ENCODE measurements around the gene MTCL3.

Gene MTCL3

GRCh38 chr6:127503022-127503421, 16.1 kb downstream of the MTCL3 start:
- Histone ChIP-seq H4K5ac (ENCODE audit: insufficient read length, low read depth, low read length) (no peak overlapping the region), H2AFZ (ENCODE audit: low read length) (no peak overlapping the region), H3K79me1 (ENCODE audit: insufficient read depth, low read depth, low read length, poor library complexity, severe bottlenecking) (no peaks in the 10 kb centered on the region), H3K4me1 (ENCODE audit: insufficient read depth, low read length) (no peaks in the 10 kb centered on the region), H3K79me2 (ENCODE audit: insufficient read depth, low read length) (no peaks in the 10 kb centered on the region), H2BK15ac (ENCODE audit: low read depth, low read length) (no peak overlapping the region), H3K18ac (ENCODE audit: insufficient read length, low read depth, low read length) (no peak overlapping the region), H3K56ac (ENCODE audit: insufficient read length, low read depth, low read length) (no peak overlapping the region), H3K23ac (ENCODE audit: insufficient read length, low read depth, low read length) (no peak overlapping the region), H2BK120ac (ENCODE audit: low read depth, low read length, poor library complexity, severe bottlenecking) (no peak overlapping the region), H2BK20ac (ENCODE audit: low read depth, low read length, poor library complexity, severe bottlenecking) (no peak overlapping the region), H3K9me3 (ENCODE audit: control insufficient read depth, low read depth, low read length) (no peaks in the 10 kb centered on the region), H3K23me2 (ENCODE audit: insufficient read length, low read depth, low read length, poor library complexity, severe bottlenecking) (no peaks in the 10 kb centered on the region), H3K27ac (ENCODE audit: insufficient read length, low read depth, low read length) (no peak overlapping the region), H4K91ac (ENCODE audit: insufficient read length, low read depth, low read length) (no peak overlapping the region), H3T11ph (ENCODE audit: low read length) (no peak overlapping the region), H4K8ac (replicated peaks; ENCODE audit: insufficient read length, low read depth, low read length) (no peak overlapping the region), H2AK5ac (ENCODE audit: insufficient read length, low read length) (no peak overlapping the region), H4K20me1 (ENCODE audit: control insufficient read depth, insufficient read depth, insufficient read length) (no peaks in the 10 kb centered on the region), H3K27me3 (ENCODE audit: insufficient read depth, low read length) (no peaks in the 10 kb centered on the region), H2BK12ac (ENCODE audit: insufficient read length, low read depth, low read length) (no peak overlapping the region), H2BK5ac (ENCODE audit: insufficient read length, low read length) (no peak overlapping the region), H3K9ac (ENCODE audit: extremely low read depth, insufficient read length, low read length) (no peak overlapping the region), H3K14ac (ENCODE audit: insufficient read depth, low read length) (no peak overlapping the region), H3K4me2 (ENCODE audit: insufficient read depth, insufficient read length, low read length) (no peak overlapping the region), H3K4ac (ENCODE audit: low read depth, low read length) (no peak overlapping the region)
- WGBS (ENCODE audit: extremely low coverage, insufficient read length, low lambda C conversion rate) = no CpG with 5 or more reads among the region's 3 CpGs
- no peak for DNase-seq
- Mint-ChIP-seq H3K36me3 (ENCODE audit: insufficient read depth in 1 of 3, low read depth in 3 of 3) (peaks cover 2 to 6% (median 4%) of the 10 kb centered on the region in 3 experiments; a peak in 4 of 7 replicates), H3K4me3 (no peak overlapping the region), H3K9me3 (no peaks in the 10 kb centered on the region), H3K4me1 (peaks cover 0 to 3% of the 10 kb centered on the region in 2 experiments; a peak in 3 of 4 replicates), H3K27ac (peak overlapping the region in 1 of 3 experiments; percentile 58; a peak in 1 of 7 replicates), H3K27me3 (ENCODE audit: low read depth) (no peaks in the 10 kb centered on the region)
- TF ChIP-seq CTCF (conservative IDR thresholded peaks at IDR 0.05) = no peak

Data from H9 (cell line).